ENCODE measurements around the gene ZAP70. TPM values are rescaled to one million over a fixed set of nuclear protein-coding genes. Genes with fewer than 3 reads are reported as not detected.

ZAP70 gene
- total RNA-seq, 1 experiment from 2014 or later, result not detected

- Histone ChIP-seq H3K4me1 (replicated peaks) (no peaks in the 10 kb centered on the region), H3K9me3 (replicated peaks) (no peaks in the 10 kb centered on the region), H3K27me3 (replicated peaks) (no peaks in the 10 kb centered on the region), H3K4me3 (no peak overlapping the region), H3K27ac (no peak overlapping the region), H3K36me3 (no peaks in the 10 kb centered on the region)
- DNase-seq (ENCODE audit: low read depth in 1 of 2, low spot score in 2 of 2), result no peak
These were observed 3.6 kb downstream of the ZAP70 start for GRCh38 chr2:97716695-97717612.

GRCh38 chr2:97717613-97717995, 4.2 kb downstream of the ZAP70 start:
- Histone ChIP-seq H3K4me1 (replicated peaks) (no peaks in the 10 kb centered on the region), H3K4me3 (no peak overlapping the region), H3K27ac (no peak overlapping the region), H3K9me3 (replicated peaks) (no peaks in the 10 kb centered on the region), H3K36me3 (no peaks in the 10 kb centered on the region), H3K27me3 (replicated peaks) (0 out of 2 replicates have a peak, but pooled peaks cover 3% of the 10 kb centered on the region)
- no peak for DNase-seq (ENCODE audit: low read depth in 1 of 2, low spot score in 2 of 2)

GRCh38 chr2:97718051-97718882, 4.9 kb downstream of the ZAP70 start:
- Histone ChIP-seq H3K4me3 (no peak overlapping the region), H3K27ac (no peak overlapping the region), H3K9me3 (replicated peaks) (no peaks in the 10 kb centered on the region), H3K36me3 (no peaks in the 10 kb centered on the region), H3K4me1 (replicated peaks) (no peaks in the 10 kb centered on the region), H3K27me3 (replicated peaks) (0 out of 2 replicates have a peak, but pooled peaks cover 5% of the 10 kb centered on the region)
- DNase-seq (ENCODE audit: low read depth in 1 of 2, low spot score in 2 of 2), result no peak

GRCh38 chr2:97718942-97719341, 5.6 kb downstream of the ZAP70 start:
- Histone ChIP-seq H3K36me3 (no peaks in the 10 kb centered on the region), H3K27ac (no peak overlapping the region), H3K4me3 (no peak overlapping the region), H3K27me3 (replicated peaks) (0 out of 2 replicates have a peak, but pooled peaks cover 7% of the 10 kb centered on the region), H3K4me1 (replicated peaks) (no peaks in the 10 kb centered on the region), H3K9me3 (replicated peaks) (no peaks in the 10 kb centered on the region)
- DNase-seq (ENCODE audit: low read depth in 1 of 2, low spot score in 2 of 2), result no peak

GRCh38 chr2:97719362-97720155, 6.2 kb downstream of the ZAP70 start:
- Histone ChIP-seq H3K9me3 (replicated peaks) (no peaks in the 10 kb centered on the region), H3K4me3 (no peak overlapping the region), H3K36me3 (no peaks in the 10 kb centered on the region), H3K4me1 (replicated peaks) (no peaks in the 10 kb centered on the region), H3K27ac (no peak overlapping the region), H3K27me3 (replicated peaks) (0 out of 2 replicates have a peak, but pooled peaks cover 8% of the 10 kb centered on the region)
- DNase-seq (ENCODE audit: low read depth in 1 of 2, low spot score in 2 of 2), result no peak

GRCh38 chr2:97720746-97721145, 7.4 kb downstream of the ZAP70 start:
- no peaks in the 10 kb centered on the region for H3K9me3 ChIP-seq (replicated peaks)
- no peaks in the 10 kb centered on the region for H3K4me1 ChIP-seq (replicated peaks)
- no peak for DNase-seq (ENCODE audit: low read depth in 1 of 2, low spot score in 2 of 2)
- H3K27ac ChIP-seq, result no peak overlapping the region
- H3K27me3 ChIP-seq (replicated peaks), result 0 out of 2 replicates have a peak, but pooled peaks cover 8% of the 10 kb centered on the region
- H3K36me3 ChIP-seq, result no peaks in the 10 kb centered on the region
- no peak overlapping the region for H3K4me3 ChIP-seq

- H3K9me3 ChIP-seq (replicated peaks), result no peaks in the 10 kb centered on the region
- no peak overlapping the region for H3K27ac ChIP-seq
- H3K4me1 ChIP-seq (replicated peaks), result no peaks in the 10 kb centered on the region
- no peak overlapping the region for H3K4me3 ChIP-seq
- no peak for DNase-seq (ENCODE audit: low read depth in 1 of 2, low spot score in 2 of 2)
- H3K36me3 ChIP-seq, result no peaks in the 10 kb centered on the region
- 0 out of 2 replicates have a peak, but pooled peaks cover 8% of the 10 kb centered on the region for H3K27me3 ChIP-seq (replicated peaks)
These were observed 8.9 kb downstream of the ZAP70 start for GRCh38 chr2:97722227-97722626.

- no peaks in the 10 kb centered on the region for H3K36me3 ChIP-seq
- no peaks in the 10 kb centered on the region for H3K9me3 ChIP-seq (replicated peaks)
- H3K27ac ChIP-seq, result no peak overlapping the region
- H3K27me3 ChIP-seq (replicated peaks), result 0 out of 2 replicates have a peak, but pooled peaks cover 8% of the 10 kb centered on the region
- no peak overlapping the region for H3K4me3 ChIP-seq
- DNase-seq (ENCODE audit: low read depth in 1 of 2, low spot score in 2 of 2), result no peak
- H3K4me1 ChIP-seq (replicated peaks), result no peaks in the 10 kb centered on the region
These were observed 10.0 kb downstream of the ZAP70 start for GRCh38 chr2:97723156-97724072.

GRCh38 chr2:97724073-97724410, 10.7 kb downstream of the ZAP70 start:
- Histone ChIP-seq H3K27me3 (replicated peaks) (0 out of 2 replicates have a peak, but pooled peaks cover 8% of the 10 kb centered on the region), H3K4me3 (no peak overlapping the region), H3K36me3 (no peaks in the 10 kb centered on the region), H3K4me1 (replicated peaks) (no peaks in the 10 kb centered on the region), H3K9me3 (replicated peaks) (no peaks in the 10 kb centered on the region), H3K27ac (no peak overlapping the region)
- DNase-seq (ENCODE audit: low read depth in 1 of 2, low spot score in 2 of 2), result no peak

GRCh38 chr2:97724501-97724900, 11.1 kb downstream of the ZAP70 start:
- Histone ChIP-seq H3K4me1 (replicated peaks) (no peaks in the 10 kb centered on the region), H3K36me3 (no peaks in the 10 kb centered on the region), H3K9me3 (replicated peaks) (no peaks in the 10 kb centered on the region), H3K27me3 (replicated peaks) (0 out of 2 replicates have a peak, but pooled peaks cover 8% of the 10 kb centered on the region), H3K4me3 (no peak overlapping the region), H3K27ac (no peak overlapping the region)
- DNase-seq (ENCODE audit: low read depth in 1 of 2, low spot score in 2 of 2), result no peak

GRCh38 chr2:97724946-97725688, 11.7 kb downstream of the ZAP70 start:
- no peak overlapping the region for H3K4me3 ChIP-seq
- H3K36me3 ChIP-seq, result no peaks in the 10 kb centered on the region
- peaks cover 2% of the 10 kb centered on the region; the same call in 1 of the 2 replicates for H3K9me3 ChIP-seq (replicated peaks)
- DNase-seq (ENCODE audit: low read depth in 1 of 2, low spot score in 2 of 2), result no peak
- H3K4me1 ChIP-seq (replicated peaks), result no peaks in the 10 kb centered on the region
- H3K27ac ChIP-seq, result no peak overlapping the region
- 0 out of 2 replicates have a peak, but pooled peaks cover 8% of the 10 kb centered on the region for H3K27me3 ChIP-seq (replicated peaks)

All from SJSA1 (cell line).